PFSK-1 (cell line): ENCODE data around the gene RAD23B.

Experiments
- FOXP2 ChIP-seq: optimal IDR thresholded peaks from 2 replicates; pipeline ENCODE3; 2011; ENCODE audit warnings: borderline replicate concordance, control low read depth, inconsistent platforms; ENCODE audit not compliant: insufficient read depth; ENCODE audit errors: extremely low read length, extremely low read depth
- POLR2AphosphoS5 ChIP-seq: IDR thresholded peaks from 2 replicates; pipeline ENCODE4 v1.6.1; 2012; ENCODE audit warnings: low read depth, mild to moderate bottlenecking, control low read depth, low read length, moderate library complexity
- SIN3A ChIP-seq: IDR thresholded peaks from 2 replicates; pipeline ENCODE4 v1.6.1; 2012; ENCODE audit warnings: mild to moderate bottlenecking, low read length, moderate library complexity, borderline replicate concordance; ENCODE audit not compliant: insufficient read depth
- TAF1 ChIP-seq: IDR thresholded peaks from 2 replicates; pipeline ENCODE4 v1.6.1; 2012; ENCODE audit warnings: low read length, control low read depth, borderline replicate concordance; ENCODE audit not compliant: insufficient read depth
- TF ChIP-seq, protein P1 (sequence below), 2 experiments: IDR thresholded peaks; 2 replicates each; pipeline versions ENCODE4 v1.6.1 to v1.8.0; 2011 to 2012; ENCODE audit warnings: low read depth in 2 of 2, low read length in 2 of 2, control low read depth in 1 of 2, inconsistent platforms in 1 of 2, mild to moderate bottlenecking in 1 of 2, moderate library complexity in 1 of 2; ENCODE audit not compliant: insufficient read depth in 1 of 2

DNA sequence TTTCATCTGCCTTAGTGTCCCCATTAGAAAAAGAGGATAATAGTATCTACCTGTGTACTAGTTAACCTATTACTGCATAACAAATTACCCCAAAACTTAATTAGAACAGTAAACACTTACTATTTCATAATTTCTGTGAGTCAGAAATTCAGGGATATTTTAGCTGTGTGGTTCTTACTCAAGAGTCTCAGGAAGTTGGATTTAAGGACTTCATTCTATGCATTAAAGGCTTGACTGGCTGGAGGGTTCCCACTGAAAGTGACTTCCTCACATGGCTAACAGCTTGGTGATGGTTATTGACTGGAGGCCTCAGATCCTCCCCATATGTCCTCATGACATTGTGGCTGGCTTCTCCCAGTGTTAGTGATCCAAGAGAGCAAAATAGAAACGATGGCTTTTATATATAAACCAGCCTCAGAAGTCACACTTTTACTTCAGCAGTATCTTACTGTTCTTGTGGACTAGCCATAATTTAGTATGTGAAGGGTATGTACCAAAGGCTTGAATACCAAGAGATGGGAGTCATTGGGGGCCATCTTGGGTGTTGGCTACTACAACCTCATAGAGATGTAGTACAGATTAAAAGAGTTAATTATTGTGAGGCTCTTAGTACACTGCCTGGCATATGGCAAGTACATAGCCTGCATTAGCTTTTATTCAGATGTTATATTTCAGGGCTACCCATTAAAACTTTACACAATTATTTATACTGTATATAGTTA, 9.9 kb downstream of the RAD23B start:
- TF ChIP-seq, protein P1, sequence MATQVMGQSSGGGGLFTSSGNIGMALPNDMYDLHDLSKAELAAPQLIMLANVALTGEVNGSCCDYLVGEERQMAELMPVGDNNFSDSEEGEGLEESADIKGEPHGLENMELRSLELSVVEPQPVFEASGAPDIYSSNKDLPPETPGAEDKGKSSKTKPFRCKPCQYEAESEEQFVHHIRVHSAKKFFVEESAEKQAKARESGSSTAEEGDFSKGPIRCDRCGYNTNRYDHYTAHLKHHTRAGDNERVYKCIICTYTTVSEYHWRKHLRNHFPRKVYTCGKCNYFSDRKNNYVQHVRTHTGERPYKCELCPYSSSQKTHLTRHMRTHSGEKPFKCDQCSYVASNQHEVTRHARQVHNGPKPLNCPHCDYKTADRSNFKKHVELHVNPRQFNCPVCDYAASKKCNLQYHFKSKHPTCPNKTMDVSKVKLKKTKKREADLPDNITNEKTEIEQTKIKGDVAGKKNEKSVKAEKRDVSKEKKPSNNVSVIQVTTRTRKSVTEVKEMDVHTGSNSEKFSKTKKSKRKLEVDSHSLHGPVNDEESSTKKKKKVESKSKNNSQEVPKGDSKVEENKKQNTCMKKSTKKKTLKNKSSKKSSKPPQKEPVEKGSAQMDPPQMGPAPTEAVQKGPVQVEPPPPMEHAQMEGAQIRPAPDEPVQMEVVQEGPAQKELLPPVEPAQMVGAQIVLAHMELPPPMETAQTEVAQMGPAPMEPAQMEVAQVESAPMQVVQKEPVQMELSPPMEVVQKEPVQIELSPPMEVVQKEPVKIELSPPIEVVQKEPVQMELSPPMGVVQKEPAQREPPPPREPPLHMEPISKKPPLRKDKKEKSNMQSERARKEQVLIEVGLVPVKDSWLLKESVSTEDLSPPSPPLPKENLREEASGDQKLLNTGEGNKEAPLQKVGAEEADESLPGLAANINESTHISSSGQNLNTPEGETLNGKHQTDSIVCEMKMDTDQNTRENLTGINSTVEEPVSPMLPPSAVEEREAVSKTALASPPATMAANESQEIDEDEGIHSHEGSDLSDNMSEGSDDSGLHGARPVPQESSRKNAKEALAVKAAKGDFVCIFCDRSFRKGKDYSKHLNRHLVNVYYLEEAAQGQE (IDR thresholded peaks at IDR 0.05; ENCODE audit: insufficient read depth in 1 of 2, low read depth in 2 of 2, low read length in 2 of 2): no peak
- no peak for TF ChIP-seq TAF1
- no peak for TF ChIP-seq SIN3A
- TF ChIP-seq POLR2AphosphoS5: no peak
- TF ChIP-seq FOXP2: no peak
